Suppressor macrophage treated with lipopolysaccharide for 1 hour (primary cell): ENCODE measurements around the gene CDK2AP2.
"Not testable (repeated sequence)": the region's sequence is repeated elsewhere in the genome, so short reads cannot be mapped to it uniquely, and the experiment has no call there.

ENCODE experiments used
- DNase-seq, 3 donors: peaks; one replicate each; pipeline ENCODE4 v3.0.0-alpha.2; 2020 to 2022

The CDK2AP2 gene

DNA sequence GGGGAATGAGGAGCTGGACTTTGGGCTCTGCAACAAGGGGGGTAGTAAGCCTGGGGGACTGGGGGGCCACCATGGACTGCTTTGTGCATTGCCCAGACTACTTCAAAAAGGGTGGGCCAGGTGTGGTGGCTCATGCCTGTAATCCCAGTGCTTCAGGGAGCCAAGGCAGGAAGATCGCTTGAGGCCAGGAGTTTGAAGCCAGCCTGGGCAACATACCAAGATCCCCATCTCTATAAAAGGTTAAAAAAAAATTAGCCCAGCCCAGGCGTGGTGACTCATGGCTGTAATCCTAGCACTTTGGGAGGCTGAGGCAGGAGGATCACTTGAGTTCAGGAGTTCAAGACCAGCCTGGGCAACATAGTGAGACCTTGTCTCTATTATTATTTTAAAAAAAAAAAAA is 42.4 kb downstream of the CDK2AP2 start:
- not testable (repeated sequence) for DNase-seq

DNA sequence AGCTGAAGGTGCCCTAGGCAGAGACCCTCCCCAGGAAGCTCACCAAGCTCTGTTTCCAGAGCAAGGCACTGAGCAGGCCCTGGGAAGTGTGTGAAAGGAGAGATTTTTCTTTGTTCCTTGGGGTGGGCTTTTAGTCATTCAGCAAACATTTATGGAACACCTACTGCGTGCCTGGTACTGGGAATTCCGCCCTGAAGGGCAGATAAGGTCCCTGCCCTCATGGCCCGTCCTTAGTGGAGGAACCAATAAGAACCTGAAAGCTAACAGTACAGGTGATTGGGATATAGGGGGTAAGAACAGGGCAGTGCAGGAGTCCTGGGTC is 42.8 kb downstream of the CDK2AP2 start:
- no peak for DNase-seq

DNA sequence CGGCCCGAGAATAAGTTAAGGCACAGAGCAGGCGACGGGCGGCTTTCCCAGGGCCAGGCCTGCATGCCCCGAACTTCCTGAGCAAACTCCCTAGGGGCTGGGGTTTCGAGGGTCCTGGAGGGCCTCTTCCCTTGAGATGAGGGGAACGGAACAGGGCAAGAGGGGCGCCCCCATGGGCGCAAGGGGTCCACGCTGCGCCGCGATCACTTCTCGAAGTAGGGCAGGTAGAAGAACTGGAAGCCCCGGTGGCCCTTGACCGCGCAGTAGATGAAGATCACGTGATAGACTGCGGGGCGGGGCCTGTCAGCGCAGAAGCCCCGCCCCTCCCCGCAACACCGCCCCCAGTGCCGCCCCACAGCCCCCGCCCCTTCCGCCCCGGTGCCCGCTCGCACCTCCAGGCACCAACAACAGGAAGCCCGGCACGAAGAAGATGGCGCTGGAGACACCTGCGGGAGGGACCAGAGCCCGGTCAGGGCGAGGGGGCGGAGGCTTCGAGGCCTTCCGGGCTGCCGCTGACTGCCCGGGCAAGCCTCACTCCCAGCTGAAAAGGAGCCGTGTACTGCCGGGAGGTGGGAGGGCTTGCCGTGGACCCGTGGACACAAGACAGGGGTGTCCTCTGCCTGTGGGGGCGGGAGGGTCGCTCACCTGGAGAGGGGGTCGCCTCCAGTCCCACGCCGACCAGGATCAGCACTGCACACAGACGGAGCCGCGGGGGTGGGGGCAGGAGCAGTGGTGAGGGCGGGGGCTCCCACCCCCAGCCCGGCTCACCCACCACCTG is 43.4 kb downstream of the CDK2AP2 start:
- peak; percentile 80 to 94 (median 86) for DNase-seq

DNA sequence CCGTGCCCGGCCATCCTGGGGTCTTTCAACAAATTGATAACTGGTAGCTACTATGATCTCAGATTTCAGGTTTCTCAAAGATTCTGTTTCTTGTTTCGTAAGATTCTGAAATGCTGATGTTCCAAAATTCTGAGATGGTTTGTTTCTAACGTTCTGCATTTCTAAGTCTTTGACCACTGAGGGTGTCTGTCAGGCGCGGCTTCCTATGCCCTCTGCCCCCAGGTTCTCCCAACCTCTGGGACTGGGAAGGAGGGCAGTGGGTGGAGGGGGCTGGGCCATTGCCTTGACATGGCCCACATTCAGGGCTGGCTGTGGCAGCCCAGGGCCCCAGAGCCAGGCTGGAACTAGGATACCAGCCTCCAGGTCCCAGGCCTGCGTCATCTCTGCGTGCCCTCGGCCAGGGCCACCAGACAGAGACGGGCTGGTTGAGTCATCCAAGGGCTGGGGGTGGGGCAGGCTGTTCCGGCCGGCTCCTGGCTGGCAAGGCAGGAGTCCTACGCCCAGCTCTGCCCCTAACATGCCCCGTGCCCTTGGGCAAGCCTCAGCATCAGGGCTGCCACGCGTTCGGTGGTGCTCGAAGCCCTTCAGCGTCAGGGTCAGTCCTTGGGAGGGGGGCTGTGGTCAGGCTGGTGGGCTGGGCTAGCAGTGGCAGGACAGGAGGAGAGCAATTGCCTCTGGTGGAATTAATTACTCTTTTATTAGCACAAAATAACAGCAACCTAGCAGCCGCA is 44.1 kb downstream of the CDK2AP2 start:
- DNase-seq, result peak; percentile 90 to 95 (median 92)

DNA sequence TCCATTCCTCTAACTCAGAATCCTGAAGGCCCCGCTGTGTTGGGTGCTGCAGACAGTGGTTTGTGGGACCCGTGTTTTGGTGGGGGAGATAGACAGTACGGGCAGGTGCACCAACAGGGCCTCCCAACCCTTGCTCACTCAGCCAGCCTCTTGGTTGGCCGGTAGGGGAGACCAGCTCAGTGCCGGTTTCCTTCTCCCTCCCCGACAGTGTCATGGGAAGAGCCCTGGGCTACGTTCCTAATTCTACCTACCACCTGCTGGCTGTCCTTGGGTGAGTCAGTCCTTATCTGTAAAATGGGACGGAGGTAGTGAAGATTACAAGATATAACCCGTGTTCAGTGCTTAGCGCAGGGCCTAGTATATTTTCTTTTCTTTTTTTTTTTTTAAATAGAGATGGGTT is 44.8 kb downstream of the CDK2AP2 start:
- no peak for DNase-seq

DNA sequence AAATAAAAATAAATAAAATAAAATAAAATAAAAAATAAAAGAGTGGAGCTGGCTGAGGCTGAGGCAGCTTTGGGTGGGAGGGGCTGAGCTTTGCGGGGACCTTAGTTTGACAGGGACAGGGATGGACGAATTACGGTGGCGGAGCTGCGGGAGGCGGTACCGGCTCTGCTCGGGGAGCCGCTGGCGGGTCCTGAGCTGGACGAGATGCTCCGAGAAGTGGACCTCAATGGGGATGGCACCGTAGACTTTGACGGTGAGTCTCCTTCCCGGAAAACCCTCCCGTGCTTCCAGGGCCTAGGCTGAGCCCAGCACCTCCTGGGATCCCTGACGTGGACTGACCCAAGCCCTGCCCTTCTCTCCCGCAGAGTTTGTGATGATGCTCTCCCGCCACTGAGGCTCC is 49.7 kb downstream of the CDK2AP2 start:
- DNase-seq, result no peak

DNA sequence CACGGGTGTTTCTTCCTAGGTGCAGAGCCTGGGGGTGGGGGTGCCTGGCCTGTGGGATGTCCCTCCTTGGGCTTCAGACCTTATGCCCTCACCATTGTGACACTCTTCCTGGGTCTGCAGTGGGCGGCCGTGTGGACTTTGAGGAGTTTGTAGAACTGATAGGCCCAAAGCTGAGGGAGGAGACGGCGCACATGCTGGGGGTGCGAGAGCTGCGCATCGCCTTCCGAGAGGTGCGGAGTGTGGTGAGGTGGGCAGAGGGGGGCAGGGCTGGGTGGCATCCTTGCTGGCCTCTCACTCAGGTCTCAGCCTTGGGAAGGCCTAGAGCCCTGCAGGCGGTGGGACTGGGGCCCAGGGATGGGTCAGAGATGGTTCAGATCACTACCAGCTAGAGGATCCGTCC is 50.5 kb downstream of the CDK2AP2 start:
- no peak for DNase-seq
